GM18526 (cell line): ENCODE data around the gene CD164.

Source experiments
- POLR2A ChIP-seq: IDR thresholded peaks from 3 replicates; pipeline ENCODE4 v1.6.1; 2011; ENCODE audit not compliant: insufficient read length; ENCODE audit errors: extremely low read depth

The CD164 gene

GRCh38 chr6:109360281-109360680, 22.0 kb downstream of the CD164 start:
- TF ChIP-seq POLR2A = no peak

- TF ChIP-seq POLR2A = no peak
These were observed 23.0 kb downstream of the CD164 start for GRCh38 chr6:109359248-109359647.

- no peak for TF ChIP-seq POLR2A
These were observed 24.1 kb downstream of the CD164 start for GRCh38 chr6:109358204-109358603.

DNA sequence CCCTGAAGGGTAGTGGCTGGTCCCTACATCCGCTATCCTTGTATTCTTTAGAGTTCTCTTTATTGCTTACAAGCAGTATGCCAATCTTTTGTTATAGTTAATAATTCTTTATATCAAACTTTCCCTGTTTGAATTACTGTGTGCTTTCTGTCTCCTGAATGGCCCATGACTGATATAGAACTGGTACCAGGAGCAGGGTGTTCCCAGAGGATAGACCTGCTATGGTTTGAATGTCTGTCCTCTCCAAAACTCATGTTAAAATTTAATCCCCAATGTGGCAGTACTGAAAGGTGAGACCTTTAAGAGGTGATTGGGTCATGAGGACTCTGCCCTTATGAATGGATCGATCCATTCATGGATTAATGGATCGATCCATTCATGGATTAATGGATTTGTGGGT, 26.0 kb downstream of the CD164 start:
- no peak for TF ChIP-seq POLR2A

GRCh38 chr6:109351231-109352130, 30.8 kb downstream of the CD164 start:
- TF ChIP-seq POLR2A = no peak

- no peak for TF ChIP-seq POLR2A
These were observed 32.8 kb downstream of the CD164 start for GRCh38 chr6:109349419-109349987.

- no peak for TF ChIP-seq POLR2A
These were observed 34.0 kb downstream of the CD164 start for GRCh38 chr6:109348226-109348625.

DNA sequence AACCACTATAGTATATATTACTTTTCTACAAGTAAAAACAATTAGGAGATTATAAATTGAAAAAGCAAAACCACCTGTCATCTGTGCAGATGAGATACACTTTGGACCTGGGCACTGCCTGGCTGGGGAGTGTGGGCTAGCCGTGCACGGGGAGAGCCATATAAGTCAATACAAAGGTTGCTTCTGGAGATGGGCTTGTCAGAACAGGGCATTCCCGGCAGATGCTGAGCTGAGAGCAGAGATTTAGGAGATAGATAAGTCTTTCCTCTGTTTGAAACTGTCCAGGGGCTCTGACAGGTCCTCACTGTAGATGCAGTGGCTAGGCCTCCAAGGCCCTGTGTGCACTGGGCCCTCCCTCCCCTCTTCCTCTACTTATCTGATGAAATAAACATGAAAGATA, 34.5 kb downstream of the CD164 start:
- no peak for TF ChIP-seq POLR2A

DNA sequence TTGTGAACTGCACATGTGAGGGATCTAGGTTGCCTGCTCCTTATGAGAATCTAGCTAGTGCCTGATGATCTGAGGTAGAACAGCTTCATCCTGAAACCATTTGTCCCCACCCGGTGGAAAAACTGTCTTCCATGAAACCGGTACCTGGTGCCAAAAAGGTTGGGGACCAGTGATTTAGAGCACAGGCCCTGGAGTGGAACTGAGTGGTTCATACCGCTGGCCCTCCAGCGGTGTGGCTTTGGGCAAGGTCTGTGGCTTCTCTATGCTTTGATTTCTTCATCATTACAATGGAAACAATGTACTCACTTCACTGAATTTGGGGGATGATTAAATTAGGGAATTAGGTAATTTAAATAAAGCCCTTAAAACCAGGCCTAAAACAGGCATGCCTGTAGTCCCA, 36.3 kb downstream of the CD164 start:
- no peak for TF ChIP-seq POLR2A

DNA sequence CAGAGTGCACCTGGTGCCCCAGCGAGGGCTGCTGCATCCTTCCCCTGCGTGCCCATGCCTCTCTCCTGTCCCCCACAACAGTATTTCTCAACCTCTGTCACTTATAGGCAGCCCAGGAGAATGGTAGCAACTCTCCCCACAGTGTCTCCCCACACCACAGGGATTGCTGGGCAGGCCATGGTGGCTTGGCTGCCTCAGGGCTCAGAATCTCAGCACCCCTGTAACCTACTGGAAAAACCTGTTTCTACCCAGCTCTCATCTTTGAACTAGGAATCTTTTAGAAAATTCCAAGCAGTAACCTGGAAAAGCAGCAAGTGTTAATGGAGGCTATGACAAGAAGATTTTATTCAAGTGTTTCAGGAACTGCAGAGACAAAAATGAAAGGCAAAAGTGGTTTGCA, 38.0 kb downstream of the CD164 start:
- no peak for TF ChIP-seq POLR2A

GRCh38 chr6:109343518-109343917, 38.7 kb downstream of the CD164 start:
- no peak for TF ChIP-seq POLR2A

GRCh38 chr6:109342911-109343310, 39.4 kb downstream of the CD164 start:
- no peak for TF ChIP-seq POLR2A

GRCh38 chr6:109342506-109342905, 39.8 kb downstream of the CD164 start:
- TF ChIP-seq POLR2A = no peak

DNA sequence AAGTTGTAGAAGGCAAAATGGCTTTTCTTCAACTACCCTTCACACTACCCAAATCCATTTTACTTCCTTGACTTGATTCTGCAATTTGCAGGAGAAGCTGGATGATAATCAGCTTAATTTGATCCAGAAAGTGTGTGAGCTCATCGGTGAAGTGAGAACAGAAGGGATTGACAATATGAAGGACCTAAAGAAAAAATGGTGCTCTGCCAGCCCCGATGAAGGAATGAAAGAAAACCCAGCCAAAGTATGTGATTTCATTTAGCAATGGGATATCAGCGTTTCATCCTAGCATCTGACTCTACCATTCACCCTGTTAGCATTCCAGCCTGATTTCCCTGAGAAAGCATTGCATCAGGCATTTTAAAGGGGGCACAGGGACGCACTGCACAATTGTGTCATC, 41.5 kb downstream of the CD164 start:
- no peak for TF ChIP-seq POLR2A

DNA sequence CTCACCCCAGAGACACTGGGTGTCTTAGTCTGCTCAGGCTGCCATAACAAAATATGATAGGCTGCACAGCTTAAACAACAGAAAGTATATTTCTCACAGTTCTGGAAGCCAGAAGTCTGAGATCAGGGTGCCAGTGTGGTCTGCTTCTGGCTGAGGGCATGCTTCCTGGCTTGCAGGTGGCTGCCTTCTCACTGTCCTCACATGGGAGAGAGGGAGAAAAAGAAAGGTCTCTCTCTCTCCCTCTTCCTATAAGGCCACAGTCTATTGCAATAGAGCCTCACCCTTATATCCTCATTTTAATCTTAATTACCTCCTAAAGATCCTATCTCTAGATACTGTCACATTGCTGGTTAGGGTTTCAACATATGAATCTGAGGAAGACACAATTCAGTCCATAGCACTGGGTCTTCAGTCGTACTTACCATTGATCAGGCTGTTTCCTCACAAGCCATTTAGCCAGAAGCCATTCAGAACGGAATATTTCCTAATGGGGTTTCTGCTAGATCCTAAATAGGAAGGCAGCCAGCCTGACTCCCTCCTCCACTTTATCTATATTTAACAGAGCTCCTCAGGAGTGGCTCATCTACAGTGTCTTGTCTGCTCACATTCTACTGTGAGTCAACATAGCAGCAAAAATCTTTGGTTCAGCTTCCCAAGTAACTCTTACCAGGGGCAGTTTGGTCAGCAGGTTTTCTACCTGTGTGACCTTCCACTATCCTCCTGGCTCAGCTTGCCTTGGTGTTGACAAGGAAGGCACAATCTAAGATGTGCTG, 42.2 kb downstream of the CD164 start:
- no peak for TF ChIP-seq POLR2A
